Endodermal cell (in vitro differentiated cells): ENCODE measurements around the gene NADK2. TPM values are rescaled to one million over a fixed set of nuclear protein-coding genes. Genes with fewer than 3 reads are reported as not detected.
A peak's percentile ranks its signal among the peaks of the same experiment; 100 is the strongest.

Experiments
- DNase-seq: peaks from one replicate; pipeline ENCODE4 v3.0.0-alpha.2; 2017
- H3K27ac ChIP-seq: 2 replicates; pipeline ENCODE4 v1.5.1; 2013; ENCODE audit warnings: mild to moderate bottlenecking, low read depth, low read length, moderate library complexity
- H3K27me3 ChIP-seq: 2 replicates; pipeline ENCODE4 v1.6.1; 2013; ENCODE audit warnings: mild to moderate bottlenecking, low read length, moderate library complexity; ENCODE audit not compliant: insufficient read depth, control insufficient read depth, poor library complexity, severe bottlenecking
- H3K36me3 ChIP-seq: 2 replicates; pipeline ENCODE4 v1.7.0; 2013; ENCODE audit warnings: mild to moderate bottlenecking, low read length, moderate library complexity; ENCODE audit not compliant: control insufficient read depth, insufficient read depth
- H3K4me1 ChIP-seq: one replicate; pipeline ENCODE4 v1.7.0; 2013; ENCODE audit warnings: low read length; ENCODE audit not compliant: control insufficient read depth, insufficient read depth
- H3K4me3 ChIP-seq: 2 replicates; pipeline ENCODE4 v1.5.1; 2013; ENCODE audit warnings: mild to moderate bottlenecking, low read length, moderate library complexity
- H3K9ac ChIP-seq: 2 replicates; pipeline ENCODE4 v1.6.1; 2013; ENCODE audit warnings: mild to moderate bottlenecking, low read length, moderate library complexity; ENCODE audit not compliant: poor library complexity, severe bottlenecking; ENCODE audit errors: extremely low read depth
- H3K9me3 ChIP-seq: 2 replicates; pipeline ENCODE4 v1.6.1; 2013; ENCODE audit warnings: mild to moderate bottlenecking, low read length, moderate library complexity; ENCODE audit not compliant: control insufficient read depth
- H3K27ac Mint-ChIP-seq: 2 replicates; pipeline ENCODE4 v1.8.0; 2020; ENCODE audit warnings: mixed read lengths
- H3K27me3 Mint-ChIP-seq: 2 replicates; pipeline ENCODE4 v1.8.0; 2021; ENCODE audit warnings: mild to moderate bottlenecking, mixed read lengths; ENCODE audit not compliant: insufficient read depth
- H3K36me3 Mint-ChIP-seq: 2 replicates; pipeline ENCODE4 v1.8.0; 2020; ENCODE audit warnings: low read depth, mixed read lengths
- H3K4me1 Mint-ChIP-seq: 2 replicates; pipeline ENCODE4 v1.8.0; 2020; ENCODE audit warnings: mixed read lengths
- H3K4me3 Mint-ChIP-seq: 2 replicates; pipeline ENCODE4 v1.8.0; 2020; ENCODE audit warnings: mild to moderate bottlenecking, moderate library complexity, mixed read lengths
- H3K9me3 Mint-ChIP-seq: 2 replicates; pipeline ENCODE4 v1.8.0; 2020; ENCODE audit warnings: mild to moderate bottlenecking, mixed read lengths
- WGBS, 2 experiments: methylation state at CpG; one replicate each; pipeline versions ENCODE4 v1.1.5 to v1.1.7; 2013; ENCODE audit warnings: missing lambda C conversion rate in 2 of 2, mixed read lengths in 1 of 2; ENCODE audit not compliant: insufficient coverage in 1 of 2, insufficient read length in 1 of 2; 5-methylcytosine and 5-hydroxymethylcytosine counted together
- total RNA-seq, 2 donors: library from RNA; stranded (reverse); fragmentation: NEBNext Ultra II Directional in 1 of 2; extraction: Animal tissue kit (Norgen Biotek cat#: 25700) in 1 of 2; gene quantifications; 2 replicates in 1 of 2; 3 replicates in 1 of 2; pipeline ENCODE4 v1.2.1, GENCODE V29; 2021
- TF ChIP-seq, protein P1 (sequence below): fragments of 200-600 bp; sonication (generic); conservative IDR thresholded peaks from 2 replicates; pipeline ENCODE4 v1.5.0; 2021; ENCODE audit warnings: antibody characterized with exemption, mild to moderate bottlenecking

The NADK2 gene
- total RNA-seq, 2 donors from 2014 or later = 27.5 to 44.5 TPM

DNA sequence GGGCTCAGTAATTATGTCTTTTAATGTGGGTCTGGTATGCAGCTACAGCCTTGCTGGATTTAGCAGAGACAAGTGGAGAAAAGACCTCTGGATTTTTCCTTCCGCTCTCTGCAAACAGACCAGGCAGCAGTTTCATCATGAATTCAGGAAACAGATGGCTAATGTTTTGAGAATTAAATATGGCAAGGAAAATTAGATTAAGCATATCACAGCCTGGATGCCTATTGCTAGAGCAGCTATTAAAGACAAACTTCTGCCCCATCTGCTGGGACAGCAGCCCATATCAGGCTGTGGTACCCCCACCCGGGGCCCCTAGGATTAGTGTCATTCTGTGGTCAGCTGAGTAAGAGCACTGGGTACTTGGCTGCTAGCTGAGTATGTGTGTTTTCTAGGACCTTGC is 83.6 kb downstream of the NADK2 start:
- 89 to 100% methylated on average over 1 to 2 of the region's 2 CpGs for WGBS, 2 experiments
- no peak for DNase-seq
- Histone ChIP-seq H3K27me3 (no peaks in the 10 kb centered on the region), H3K4me3 (peak overlapping the region; percentile 43), H3K9me3 (peaks cover 12% of the 10 kb centered on the region), H3K27ac (no peak overlapping the region), H3K4me1 (peaks cover 20% of the 10 kb centered on the region), H3K9ac (no peak overlapping the region), H3K36me3 (peaks cover 96% of the 10 kb centered on the region)
- peaks cover 29% of the 10 kb centered on the region for H3K27me3 Mint-ChIP-seq
- H3K4me3 Mint-ChIP-seq = no peak overlapping the region
- H3K36me3 Mint-ChIP-seq = peaks cover 77% of the 10 kb centered on the region
- no peak overlapping the region for H3K27ac Mint-ChIP-seq
- no peaks in the 10 kb centered on the region for H3K9me3 Mint-ChIP-seq
- TF ChIP-seq, protein P1, sequence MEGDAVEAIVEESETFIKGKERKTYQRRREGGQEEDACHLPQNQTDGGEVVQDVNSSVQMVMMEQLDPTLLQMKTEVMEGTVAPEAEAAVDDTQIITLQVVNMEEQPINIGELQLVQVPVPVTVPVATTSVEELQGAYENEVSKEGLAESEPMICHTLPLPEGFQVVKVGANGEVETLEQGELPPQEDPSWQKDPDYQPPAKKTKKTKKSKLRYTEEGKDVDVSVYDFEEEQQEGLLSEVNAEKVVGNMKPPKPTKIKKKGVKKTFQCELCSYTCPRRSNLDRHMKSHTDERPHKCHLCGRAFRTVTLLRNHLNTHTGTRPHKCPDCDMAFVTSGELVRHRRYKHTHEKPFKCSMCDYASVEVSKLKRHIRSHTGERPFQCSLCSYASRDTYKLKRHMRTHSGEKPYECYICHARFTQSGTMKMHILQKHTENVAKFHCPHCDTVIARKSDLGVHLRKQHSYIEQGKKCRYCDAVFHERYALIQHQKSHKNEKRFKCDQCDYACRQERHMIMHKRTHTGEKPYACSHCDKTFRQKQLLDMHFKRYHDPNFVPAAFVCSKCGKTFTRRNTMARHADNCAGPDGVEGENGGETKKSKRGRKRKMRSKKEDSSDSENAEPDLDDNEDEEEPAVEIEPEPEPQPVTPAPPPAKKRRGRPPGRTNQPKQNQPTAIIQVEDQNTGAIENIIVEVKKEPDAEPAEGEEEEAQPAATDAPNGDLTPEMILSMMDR = no peak
- H3K4me1 Mint-ChIP-seq = peaks cover 48% of the 10 kb centered on the region

DNA sequence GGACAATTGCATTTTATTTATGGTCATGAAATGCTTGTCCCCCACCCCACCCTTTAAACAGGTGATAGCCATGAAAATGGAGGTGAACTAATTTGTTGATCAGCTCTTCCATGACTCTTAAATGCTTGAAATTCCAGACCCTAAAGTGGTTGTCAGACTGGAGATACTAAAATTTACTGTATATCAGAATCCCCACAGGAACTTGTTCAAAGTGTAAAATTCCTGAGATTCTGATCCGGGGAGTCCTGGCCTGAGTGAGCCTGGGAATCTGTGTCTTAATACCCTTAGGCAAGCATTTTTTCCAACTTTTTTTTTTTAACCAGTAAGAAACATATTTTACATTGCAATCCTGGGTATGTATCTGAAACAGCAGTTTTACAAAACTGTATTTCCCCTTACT is 85.1 kb downstream of the NADK2 start:
- Histone ChIP-seq H3K9ac (peak overlapping the region; percentile 55), H3K36me3 (peaks cover 81% of the 10 kb centered on the region), H3K4me1 (peaks cover 20% of the 10 kb centered on the region), H3K27ac (no peak overlapping the region), H3K27me3 (no peaks in the 10 kb centered on the region), H3K9me3 (peaks cover 12% of the 10 kb centered on the region), H3K4me3 (peak overlapping the region; percentile 48)
- Mint-ChIP-seq H3K36me3 (peaks cover 62% of the 10 kb centered on the region), H3K4me3 (peak overlapping the region; percentile 10), H3K4me1 (peaks cover 51% of the 10 kb centered on the region), H3K9me3 (no peaks in the 10 kb centered on the region), H3K27me3 (peaks cover 29% of the 10 kb centered on the region), H3K27ac (peak overlapping the region; percentile 84)
- DNase-seq = no peak
- WGBS, 2 experiments = 42 to 67% methylated on average over 1 of the region's 1 CpG
- TF ChIP-seq, protein P1 = no peak

DNA sequence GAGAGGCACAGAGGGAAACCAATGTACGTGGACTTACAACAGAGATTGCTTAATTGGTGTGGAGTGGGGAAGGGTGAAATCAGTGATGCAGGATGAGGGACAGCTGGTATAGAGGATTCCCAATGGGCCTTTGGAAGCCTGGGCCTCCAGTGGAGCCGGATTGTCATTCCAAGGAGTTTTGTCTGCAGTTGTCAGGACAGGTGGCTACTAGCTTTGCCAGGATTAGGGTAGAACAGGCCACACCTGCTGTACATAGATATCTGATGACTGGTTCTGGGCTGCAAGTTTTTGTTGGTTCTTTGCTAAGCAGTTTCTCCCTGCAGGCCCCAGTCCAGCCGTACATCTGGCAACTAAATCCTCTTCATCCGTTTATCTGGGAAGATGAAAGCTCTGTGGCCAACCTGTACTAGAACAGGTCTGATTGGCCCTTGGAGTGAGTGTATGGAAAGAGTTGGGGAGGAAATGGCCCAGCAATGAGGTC is 85.6 kb downstream of the NADK2 start:
- Mint-ChIP-seq H3K4me3 (peak overlapping the region; percentile 10), H3K36me3 (peaks cover 57% of the 10 kb centered on the region), H3K4me1 (peaks cover 51% of the 10 kb centered on the region), H3K27ac (peak overlapping the region; percentile 84), H3K27me3 (peaks cover 29% of the 10 kb centered on the region), H3K9me3 (no peaks in the 10 kb centered on the region)
- peaks cover 12% of the 10 kb centered on the region for H3K9me3 ChIP-seq
- DNase-seq = peak; percentile 63
- 85 to 97% methylated on average over 4 of the region's 4 CpGs for WGBS, 2 experiments
- peak overlapping the region; percentile 48 for H3K4me3 ChIP-seq
- no peak overlapping the region for H3K27ac ChIP-seq
- H3K9ac ChIP-seq = peak overlapping the region; percentile 55
- peaks cover 20% of the 10 kb centered on the region for H3K4me1 ChIP-seq
- peaks cover 77% of the 10 kb centered on the region for H3K36me3 ChIP-seq
- TF ChIP-seq, protein P1 = no peak
- no peaks in the 10 kb centered on the region for H3K27me3 ChIP-seq
